Measurements from ENCODE around the gene SUPT7L.
"Not testable (repeated sequence)": the region's sequence is repeated elsewhere in the genome, so short reads cannot be mapped to it uniquely, and the experiment has no call there.

Gene SUPT7L

DNA sequence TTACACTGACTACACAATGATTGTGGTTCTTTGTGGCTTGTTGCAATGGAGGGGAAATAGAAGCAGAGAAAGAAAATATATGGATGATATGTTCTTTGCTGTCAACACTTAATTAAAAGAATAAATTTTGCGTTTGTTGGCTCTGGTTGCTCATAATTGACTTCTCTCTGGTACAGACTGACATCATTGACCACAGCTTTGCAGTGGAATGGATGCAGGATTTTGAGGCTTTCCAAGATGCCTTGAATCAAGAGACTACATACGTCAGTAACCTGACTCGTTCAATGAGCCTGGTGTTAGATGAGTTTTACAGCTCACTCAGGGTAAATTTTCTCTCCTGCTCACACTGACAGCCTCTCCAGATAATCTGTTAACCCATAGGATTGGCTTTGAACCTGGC, 24.7 kb downstream of the SUPT7L start:
- peak in 2 of 3 donors; percentile 19 to 23 for DNase-seq (ENCODE audit: low read depth in 2 of 3, low spot score in 1 of 3)

DNA sequence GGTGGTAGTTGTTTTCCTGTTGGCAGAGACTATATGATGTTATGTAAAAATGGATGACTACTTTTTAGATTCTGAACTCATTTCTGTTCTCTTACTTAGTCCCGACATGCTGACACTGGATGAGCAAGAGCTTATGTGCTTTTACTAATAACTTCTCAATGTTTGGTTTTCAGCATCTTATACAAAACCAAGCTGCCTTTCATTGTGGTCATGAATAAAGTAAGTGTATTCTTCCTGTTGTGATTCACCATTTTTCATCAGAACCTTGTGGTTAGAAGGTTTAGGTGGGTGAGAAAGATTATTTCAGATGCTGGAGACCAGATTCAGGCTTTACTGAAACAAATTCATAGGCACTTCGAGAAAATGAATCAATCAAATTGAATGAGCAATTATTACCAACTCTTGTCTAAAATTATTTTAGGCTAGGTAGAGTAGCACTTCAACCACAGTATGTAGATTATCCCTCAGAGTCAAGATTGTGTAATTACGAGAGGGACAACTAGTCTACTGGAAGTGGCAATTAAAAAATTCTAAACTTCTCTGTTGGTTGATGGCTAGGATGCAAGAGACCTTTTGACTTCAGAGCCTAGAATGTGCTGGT, 25.3 kb downstream of the SUPT7L start:
- DNase-seq (ENCODE audit: low read depth in 2 of 3, low spot score in 1 of 3), result peak in 1 of 3 donors; percentile 27

DNA sequence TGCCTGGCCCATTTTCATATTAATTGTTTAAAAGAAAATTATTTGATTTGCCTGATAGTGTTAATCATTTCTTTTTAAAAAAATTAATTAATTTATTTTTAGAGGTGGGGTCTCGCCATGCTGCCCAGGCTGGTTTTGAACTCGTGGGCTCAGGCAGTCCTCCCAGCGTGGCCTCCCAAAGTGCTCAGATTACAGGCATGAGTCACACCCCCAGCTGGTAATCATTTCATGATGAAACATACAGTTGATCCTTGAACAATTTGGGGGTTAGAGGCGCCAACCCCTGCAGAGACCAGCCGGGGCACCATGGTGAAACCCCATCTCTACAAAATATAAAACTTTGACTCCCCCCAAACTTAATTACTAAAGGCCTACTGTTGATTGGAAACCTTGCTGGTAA, 26.6 kb downstream of the SUPT7L start:
- no peak for DNase-seq (ENCODE audit: low read depth in 2 of 3, low spot score in 1 of 3)

DNA sequence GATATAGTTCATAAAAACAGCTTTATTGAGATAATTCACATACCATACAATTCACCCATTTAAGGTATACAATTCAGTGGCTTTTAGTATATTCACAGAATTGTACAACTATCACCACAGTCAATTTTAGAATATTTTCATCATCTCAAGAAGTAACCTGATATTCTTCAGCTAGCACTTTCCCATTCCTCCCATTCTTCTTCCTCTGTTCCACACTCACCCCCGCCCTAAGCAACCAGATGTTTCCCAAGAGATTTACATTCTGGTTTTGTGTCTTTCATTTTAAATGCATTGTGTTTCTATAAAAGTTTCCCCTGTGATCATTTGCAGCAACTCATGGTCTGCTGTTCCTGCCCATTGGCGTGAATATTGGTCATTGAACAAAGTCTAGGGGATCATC, 29.1 kb downstream of the SUPT7L start:
- DNase-seq (ENCODE audit: low read depth in 2 of 3, low spot score in 1 of 3), result no peak

DNA sequence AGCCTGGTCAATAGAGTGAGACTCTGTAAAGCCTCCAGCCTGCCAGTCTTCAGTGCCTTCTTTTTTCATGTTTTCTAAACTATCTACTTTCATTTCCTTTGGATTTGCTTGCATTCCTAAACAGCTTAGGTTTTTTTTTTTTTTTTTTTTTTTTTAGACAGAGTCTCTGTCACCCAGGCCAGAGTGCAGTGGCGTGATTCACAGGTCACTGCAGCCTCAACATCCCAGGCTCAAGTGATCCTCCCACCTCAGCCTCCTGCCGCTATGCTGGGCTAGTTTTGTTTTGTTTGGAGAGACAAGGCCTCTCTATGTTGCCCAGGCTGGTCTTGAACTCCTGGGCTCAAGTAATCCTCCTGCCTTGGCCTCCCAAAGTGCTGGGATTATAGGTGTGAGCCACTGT, 33.2 kb downstream of the SUPT7L start:
- not testable (repeated sequence) for DNase-seq (ENCODE audit: low read depth in 2 of 3, low spot score in 1 of 3)

DNA sequence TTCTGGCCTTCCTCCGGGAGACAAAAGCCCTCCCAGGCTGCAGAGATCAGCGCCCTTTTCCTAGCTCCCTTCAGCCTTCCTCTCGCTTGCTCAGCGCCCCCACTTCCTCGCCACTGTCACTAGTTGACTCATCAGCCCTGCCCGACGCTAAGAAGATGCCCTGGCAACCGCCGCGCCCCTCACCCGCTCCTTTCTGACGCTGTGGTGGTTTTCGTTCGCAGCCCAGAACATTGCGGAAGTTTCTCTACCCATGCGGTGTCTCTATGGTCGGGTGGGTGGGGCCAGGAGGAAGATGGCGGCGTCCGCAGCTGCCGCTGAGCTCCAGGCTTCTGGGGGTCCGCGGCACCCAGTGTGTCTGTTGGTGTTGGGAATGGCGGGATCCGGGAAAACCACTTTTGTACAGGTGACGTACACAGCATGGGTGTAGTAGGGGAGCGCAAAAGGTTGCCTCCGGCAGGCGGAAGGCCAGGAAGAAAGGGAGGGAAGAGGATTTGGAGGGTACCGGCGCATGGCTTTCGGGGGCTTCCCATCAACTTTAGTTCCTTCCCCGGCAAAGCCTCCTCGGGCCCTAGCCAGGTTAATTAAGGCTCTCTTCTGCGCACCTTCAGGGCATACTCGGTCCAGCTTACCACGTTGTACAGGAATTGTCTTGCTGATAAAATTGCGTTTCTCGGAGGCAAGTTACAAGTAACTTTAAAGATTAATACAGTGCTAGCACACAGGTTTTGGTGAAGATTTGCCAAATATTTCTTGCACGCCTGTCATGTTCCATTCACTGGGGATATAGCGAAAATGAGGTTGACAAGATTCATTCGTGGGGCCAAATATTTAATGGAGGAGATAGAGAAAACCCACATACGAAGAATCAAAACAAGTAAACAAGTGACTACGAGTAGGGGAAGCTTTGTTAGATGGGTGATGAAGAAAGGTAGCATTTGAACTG, 34.4 kb downstream of the SUPT7L start, which contains the start of the genes CCDC121 and GPN1:
CCDC121 (minus strand) TSS at position 246 of the 943 bp plus-strand sequence. CDS start 1,213 bp downstream, outside the sequence.
GPN1 (plus strand) TSS at position 284 of the 943 bp plus-strand sequence; CDS start at position 293, 9 bp downstream.
- DNase-seq (ENCODE audit: low read depth in 2 of 3, low spot score in 1 of 3), result peak; percentile 93 to 94 (median 93)

DNA sequence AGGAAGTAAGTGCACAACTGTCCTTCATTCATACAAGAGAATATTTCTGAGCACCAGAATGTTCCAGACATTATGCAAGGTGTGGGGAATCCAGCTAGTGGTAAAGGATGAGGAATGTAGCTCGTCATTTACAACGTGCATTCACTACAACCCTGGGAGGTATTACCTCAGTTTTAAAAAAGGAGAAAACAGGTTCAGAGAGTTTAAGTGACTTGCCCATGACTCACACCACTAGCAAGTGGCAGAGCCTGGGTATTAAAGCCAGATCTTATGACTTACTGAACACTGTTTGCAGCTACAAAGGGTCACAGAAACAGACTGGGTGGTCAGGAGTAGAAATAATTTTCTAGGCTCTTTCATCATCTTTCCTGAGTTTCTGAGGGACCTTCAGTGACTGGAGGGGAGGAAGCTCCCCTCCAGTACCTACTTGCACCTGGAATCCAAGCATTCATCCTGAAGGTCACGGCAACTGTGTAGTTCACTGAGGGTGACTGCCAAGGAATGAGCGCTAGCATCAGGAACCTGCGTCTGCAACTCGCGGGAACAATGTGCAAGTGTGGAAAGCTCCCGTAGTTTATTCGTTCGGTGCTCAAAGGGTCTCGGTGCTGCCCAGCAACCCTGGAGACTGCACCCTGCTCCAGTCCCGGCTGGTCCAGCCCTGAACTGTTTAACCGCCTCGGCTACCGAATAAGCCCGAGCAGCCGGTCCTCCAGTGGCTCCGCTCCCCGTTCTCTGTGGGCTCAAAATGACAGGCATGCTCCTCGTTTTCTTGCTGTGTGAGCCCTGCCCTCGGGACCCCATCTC, 35.2 kb downstream of the SUPT7L start:
- DNase-seq (ENCODE audit: low read depth in 2 of 3, low spot score in 1 of 3), result peak in 2 of 3 donors; percentile 8 to 13

DNA sequence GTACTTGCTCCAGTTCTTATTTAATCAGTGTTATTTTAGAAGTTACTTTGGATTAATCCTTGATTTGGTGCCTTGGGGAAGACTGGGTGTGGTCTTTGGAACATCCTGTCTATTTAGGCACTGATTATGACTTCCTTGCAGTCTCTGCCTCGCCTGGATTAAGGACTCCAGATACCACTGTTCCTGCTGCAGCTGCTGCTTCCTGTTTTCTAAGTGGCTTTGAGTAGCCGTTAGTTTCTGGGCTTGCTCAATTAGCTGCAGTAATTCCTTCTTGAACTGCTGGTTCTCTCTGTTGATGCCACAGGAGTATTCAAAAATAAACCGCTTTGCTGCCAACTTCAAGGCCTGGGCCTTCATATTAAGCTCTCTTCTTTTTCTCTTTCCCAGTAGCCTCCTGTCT, 36.5 kb downstream of the SUPT7L start:
- not testable (repeated sequence) for DNase-seq (ENCODE audit: low read depth in 2 of 3, low spot score in 1 of 3)

DNA sequence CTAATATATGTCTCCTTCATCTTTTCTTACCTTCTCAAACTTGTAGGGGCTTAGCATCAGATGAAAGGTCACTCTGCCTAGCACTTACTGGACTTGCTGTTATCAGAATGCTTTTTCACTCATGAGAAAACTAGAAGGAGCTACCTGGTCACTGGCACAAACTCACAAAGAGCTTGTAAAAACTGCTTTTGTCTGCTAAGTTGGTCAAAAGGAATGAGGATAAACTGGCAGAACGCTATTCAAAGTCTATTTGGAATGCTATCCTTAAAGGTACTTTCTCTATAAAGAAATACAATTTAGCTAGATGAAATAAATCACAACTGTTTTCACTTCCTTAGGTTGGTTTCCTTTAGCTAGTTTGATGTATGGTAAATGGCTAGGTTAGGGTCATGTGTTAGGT, 37.1 kb downstream of the SUPT7L start:
- not testable (repeated sequence) for DNase-seq (ENCODE audit: low read depth in 2 of 3, low spot score in 1 of 3)

DNA sequence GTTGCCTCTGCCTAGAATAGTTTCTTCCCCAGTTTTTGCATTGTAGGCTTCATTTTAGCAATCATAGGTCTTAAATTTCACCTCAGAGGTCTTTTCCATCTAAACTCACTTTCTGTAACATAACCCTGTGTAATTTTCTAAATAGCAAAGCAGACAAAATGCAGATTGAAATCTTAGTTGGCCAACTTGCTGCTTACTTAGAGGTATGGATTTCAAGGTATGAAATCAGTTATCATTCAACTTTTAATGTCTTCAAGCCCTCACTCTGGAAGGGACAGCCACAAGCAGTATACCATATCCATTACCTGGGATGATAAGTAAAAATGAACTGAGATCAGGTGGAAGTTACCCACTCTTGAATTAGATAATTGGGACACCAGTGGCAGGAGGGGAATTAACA, 38.5 kb downstream of the SUPT7L start:
- DNase-seq (ENCODE audit: low read depth in 2 of 3, low spot score in 1 of 3), result no peak

DNA sequence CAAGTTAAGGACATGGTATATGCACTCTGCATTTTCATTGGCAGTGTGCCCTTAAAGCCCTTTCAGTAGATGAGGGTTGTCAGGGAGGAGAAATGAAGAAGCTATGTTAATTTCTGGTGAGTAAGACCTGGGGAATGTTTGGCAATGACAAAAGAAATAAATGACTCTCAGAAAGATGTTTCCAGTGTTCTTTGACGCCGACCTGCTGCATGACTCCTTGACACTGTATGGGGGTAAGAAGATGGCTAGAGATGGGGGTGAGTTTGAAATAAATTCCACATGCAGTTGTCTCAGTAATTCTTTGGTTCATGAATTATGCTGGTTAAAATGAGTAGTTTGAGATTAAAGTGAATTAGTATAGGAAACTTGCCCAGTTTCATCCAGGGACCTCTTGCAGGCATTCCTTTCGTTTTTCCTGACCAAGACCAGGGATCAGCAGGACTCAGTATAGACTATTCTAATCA, 40.5 kb downstream of the SUPT7L start:
- DNase-seq (ENCODE audit: low read depth in 2 of 3, low spot score in 1 of 3), result no peak

DNA sequence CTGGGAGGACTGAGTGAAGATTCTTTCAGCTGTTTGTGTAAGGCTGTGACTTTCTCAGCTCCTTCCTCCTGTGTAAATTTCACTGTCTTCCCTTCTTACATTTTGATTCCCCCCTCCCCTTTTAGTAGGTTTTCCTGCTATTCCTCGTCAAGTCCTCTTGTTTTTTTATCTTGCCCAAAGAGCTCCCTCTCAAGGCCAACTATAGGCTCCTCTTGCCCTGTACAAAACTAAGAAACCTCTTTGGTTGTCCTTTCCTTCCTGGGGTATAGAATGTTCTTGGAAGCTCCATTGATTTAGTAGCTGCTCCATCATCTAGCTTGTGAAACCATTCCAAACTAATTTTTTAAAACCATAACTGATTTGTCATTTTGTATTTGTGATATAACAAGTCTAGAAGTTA, 41.9 kb downstream of the SUPT7L start:
- DNase-seq (ENCODE audit: low read depth in 2 of 3, low spot score in 1 of 3), result no peak

DNA sequence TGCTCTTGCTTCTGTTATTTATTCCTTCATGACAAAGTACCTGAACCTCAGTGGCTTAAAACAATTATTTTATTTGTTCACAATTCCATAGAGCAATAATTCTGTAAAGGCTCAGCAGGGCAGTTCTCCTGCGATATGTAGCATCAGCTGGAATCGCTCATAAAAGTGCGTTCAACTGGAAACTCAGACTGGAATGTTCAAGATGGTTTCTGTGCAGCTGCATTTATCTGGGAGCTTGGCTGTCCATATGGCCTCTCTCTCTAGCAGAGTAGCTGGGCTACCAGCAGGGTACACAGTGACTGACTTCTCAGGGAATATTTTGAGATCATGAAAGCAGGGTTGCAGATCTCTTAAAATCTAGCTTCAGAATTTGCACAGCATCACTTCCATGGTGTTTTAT, 48.1 kb downstream of the SUPT7L start:
- no peak for DNase-seq (ENCODE audit: low read depth in 2 of 3, low spot score in 1 of 3)

DNA sequence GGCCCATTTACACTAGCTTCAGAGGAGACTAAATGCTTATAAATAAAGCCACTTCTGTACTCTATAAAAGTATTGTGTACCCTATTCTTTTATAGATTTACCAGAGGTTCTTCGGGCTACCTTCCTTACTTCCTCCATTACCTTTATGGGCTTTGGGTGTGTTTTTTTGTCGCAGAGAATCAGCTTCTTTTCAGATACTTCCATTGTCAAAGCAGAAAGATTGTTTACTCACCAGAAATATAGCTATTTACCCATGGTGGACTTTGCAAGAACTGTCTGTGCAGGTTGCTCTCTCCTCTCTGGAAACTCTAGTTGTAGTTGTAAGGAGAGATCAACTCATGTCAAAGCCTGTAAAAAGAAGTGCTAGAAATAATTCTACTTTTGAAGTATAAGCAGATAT, 49.4 kb downstream of the SUPT7L start:
- no peak for DNase-seq (ENCODE audit: low read depth in 2 of 3, low spot score in 1 of 3)

DNA sequence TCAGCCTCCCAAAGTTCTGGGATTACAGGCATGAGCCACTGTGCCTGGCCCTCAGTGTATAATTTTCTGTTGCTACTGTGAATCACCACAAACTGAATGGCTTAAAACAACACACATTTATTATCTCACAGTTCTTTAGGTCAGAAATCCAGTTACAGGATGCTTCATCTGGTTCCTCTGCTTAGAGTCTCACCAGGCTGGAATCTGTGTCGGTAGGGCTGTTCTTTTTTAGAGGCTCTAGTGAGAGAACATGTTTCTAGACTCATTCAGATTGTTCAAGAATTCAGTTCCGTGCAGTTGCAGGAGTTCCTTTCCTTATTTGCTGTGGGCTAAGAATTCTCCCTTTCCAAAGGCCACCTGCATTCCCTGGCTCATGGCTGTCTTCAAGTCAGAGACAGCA, 56.8 kb downstream of the SUPT7L start:
- no peak for DNase-seq (ENCODE audit: low read depth in 2 of 3, low spot score in 1 of 3)
